Measurements from ENCODE around the gene SCYL2. TPM values are rescaled to one million over a fixed set of nuclear protein-coding genes. Genes with fewer than 3 reads are reported as not detected.
"Not testable (repeated sequence)": the region's sequence is repeated elsewhere in the genome, so short reads cannot be mapped to it uniquely, and the experiment has no call there.

Gene SCYL2
- 88.5 TPM for total RNA-seq
- polyA plus RNA-seq = 22.2 TPM

- WGBS = under 1% methylated on average over 62 of the region's 62 CpGs
- Histone ChIP-seq H3K4me3 (ENCODE audit: low read depth, low read length) (peak within 1 kb of the TSS; percentile 94), H3K27ac (ENCODE audit: low read depth) (peak within 1 kb of the TSS; percentile 94), H3K36me3 (ENCODE audit: insufficient read depth) (no peaks in the 10 kb centered on the region), H3K4me1 (ENCODE audit: insufficient read depth) (no peaks in the 10 kb centered on the region)
- DNase-seq (ENCODE audit: extremely low spot score) = peak; percentile 95
Observed at GRCh38 chr12:100266835-100267602, at the start of gene SCYL2, which contains the start of gene DEPDC4. Gene SCYL2 (plus strand): TSS chr12:100267177. CDS start chr12:100282971, 15,794 bp downstream. Gene DEPDC4 (minus strand): TSS chr12:100267079. CDS start chr12:100267076, 3 bp downstream.

GRCh38 chr12:100219328-100220109 is 47.5 kb upstream of the SCYL2 start:
- H3K36me3 ChIP-seq (ENCODE audit: insufficient read depth) = peaks cover 6% of the 10 kb centered on the region
- no peak overlapping the region for H3K4me3 ChIP-seq (ENCODE audit: low read depth, low read length)
- 53% methylated on average over 5 of the region's 5 CpGs for WGBS
- H3K4me1 ChIP-seq (ENCODE audit: insufficient read depth) = no peaks in the 10 kb centered on the region
- no peak for DNase-seq (ENCODE audit: extremely low spot score)
- no peak overlapping the region for H3K27ac ChIP-seq (ENCODE audit: low read depth)

- no peak for DNase-seq (ENCODE audit: extremely low spot score)
- H3K27ac ChIP-seq (ENCODE audit: low read depth) = no peak overlapping the region
- peaks cover 5% of the 10 kb centered on the region for H3K36me3 ChIP-seq (ENCODE audit: insufficient read depth)
- H3K4me3 ChIP-seq (ENCODE audit: low read depth, low read length) = no peak overlapping the region
- no peaks in the 10 kb centered on the region for H3K4me1 ChIP-seq (ENCODE audit: insufficient read depth)
- WGBS = 93% methylated on average over 3 of the region's 3 CpGs
Observed at GRCh38 chr12:100221523-100221922, 45.5 kb upstream of the SCYL2 start.

- 95% methylated on average over 6 of the region's 6 CpGs for WGBS
- not testable (repeated sequence) for H3K4me3 ChIP-seq (ENCODE audit: low read depth, low read length); H3K4me1 ChIP-seq (ENCODE audit: insufficient read depth); H3K36me3 ChIP-seq (ENCODE audit: insufficient read depth); H3K27ac ChIP-seq (ENCODE audit: low read depth); DNase-seq (ENCODE audit: extremely low spot score)
Observed at GRCh38 chr12:100222173-100222572, 44.8 kb upstream of the SCYL2 start.

- Histone ChIP-seq H3K4me3 (ENCODE audit: low read depth, low read length) (no peak overlapping the region), H3K27ac (ENCODE audit: low read depth) (no peak overlapping the region), H3K36me3 (ENCODE audit: insufficient read depth) (peaks cover 4% of the 10 kb centered on the region), H3K4me1 (ENCODE audit: insufficient read depth) (no peaks in the 10 kb centered on the region)
- no peak for DNase-seq (ENCODE audit: extremely low spot score)
Observed at GRCh38 chr12:100225491-100225890, 41.5 kb upstream of the SCYL2 start.

- H3K27ac ChIP-seq (ENCODE audit: low read depth) = no peak overlapping the region
- H3K4me3 ChIP-seq (ENCODE audit: low read depth, low read length) = no peak overlapping the region
- no peak for DNase-seq (ENCODE audit: extremely low spot score)
- 94% methylated on average over 5 of the region's 5 CpGs for WGBS
- H3K4me1 ChIP-seq (ENCODE audit: insufficient read depth) = no peaks in the 10 kb centered on the region
- peaks cover 1% of the 10 kb centered on the region for H3K36me3 ChIP-seq (ENCODE audit: insufficient read depth)
Observed at GRCh38 chr12:100229036-100229635, 37.8 kb upstream of the SCYL2 start.

- Histone ChIP-seq H3K4me3 (ENCODE audit: low read depth, low read length) (no peak overlapping the region), H3K36me3 (ENCODE audit: insufficient read depth) (no peaks in the 10 kb centered on the region), H3K27ac (ENCODE audit: low read depth) (no peak overlapping the region), H3K4me1 (ENCODE audit: insufficient read depth) (no peaks in the 10 kb centered on the region)
- WGBS = 83% methylated on average over 4 of the region's 4 CpGs
- peak; percentile 10 for DNase-seq (ENCODE audit: extremely low spot score)
Observed at GRCh38 chr12:100229876-100230275, 37.1 kb upstream of the SCYL2 start.

- H3K4me3 ChIP-seq (ENCODE audit: low read depth, low read length); DNase-seq (ENCODE audit: extremely low spot score); H3K27ac ChIP-seq (ENCODE audit: low read depth); H3K36me3 ChIP-seq (ENCODE audit: insufficient read depth); H3K4me1 ChIP-seq (ENCODE audit: insufficient read depth): not testable (repeated sequence)
- WGBS = 86% methylated on average over 3 of the region's 3 CpGs
Observed at GRCh38 chr12:100231873-100232272, 35.1 kb upstream of the SCYL2 start.

GRCh38 chr12:100234166-100234565 is 32.8 kb upstream of the SCYL2 start:
- no peak overlapping the region for H3K4me3 ChIP-seq (ENCODE audit: low read depth, low read length)
- no peak for DNase-seq (ENCODE audit: extremely low spot score)
- WGBS = 29% methylated on average over 3 of the region's 3 CpGs
- H3K4me1 ChIP-seq (ENCODE audit: insufficient read depth) = no peaks in the 10 kb centered on the region
- no peaks in the 10 kb centered on the region for H3K36me3 ChIP-seq (ENCODE audit: insufficient read depth)
- H3K27ac ChIP-seq (ENCODE audit: low read depth) = no peak overlapping the region

GRCh38 chr12:100234591-100235304 is 32.2 kb upstream of the SCYL2 start:
- 22% methylated on average over 7 of the region's 7 CpGs for WGBS
- no peak overlapping the region for H3K4me3 ChIP-seq (ENCODE audit: low read depth, low read length)
- no peaks in the 10 kb centered on the region for H3K4me1 ChIP-seq (ENCODE audit: insufficient read depth)
- H3K36me3 ChIP-seq (ENCODE audit: insufficient read depth) = no peaks in the 10 kb centered on the region
- no peak overlapping the region for H3K27ac ChIP-seq (ENCODE audit: low read depth)
- DNase-seq (ENCODE audit: extremely low spot score) = peak; percentile 7

GRCh38 chr12:100238801-100239200 is 28.2 kb upstream of the SCYL2 start:
- Histone ChIP-seq H3K4me1 (ENCODE audit: insufficient read depth) (no peaks in the 10 kb centered on the region), H3K4me3 (ENCODE audit: low read depth, low read length) (no peak overlapping the region), H3K27ac (ENCODE audit: low read depth) (no peak overlapping the region), H3K36me3 (ENCODE audit: insufficient read depth) (no peaks in the 10 kb centered on the region)
- DNase-seq (ENCODE audit: extremely low spot score) = no peak
- over 99% methylated on average over 3 of the region's 3 CpGs for WGBS

- Histone ChIP-seq H3K27ac (ENCODE audit: low read depth) (no peak overlapping the region), H3K4me3 (ENCODE audit: low read depth, low read length) (no peak overlapping the region), H3K36me3 (ENCODE audit: insufficient read depth) (no peaks in the 10 kb centered on the region), H3K4me1 (ENCODE audit: insufficient read depth) (no peaks in the 10 kb centered on the region)
- no peak for DNase-seq (ENCODE audit: extremely low spot score)
- 100% methylated on average over 1 of the region's 1 CpG for WGBS
Observed at GRCh38 chr12:100239589-100239988, 27.4 kb upstream of the SCYL2 start.

GRCh38 chr12:100243137-100243536 is 23.8 kb upstream of the SCYL2 start:
- Histone ChIP-seq H3K27ac (ENCODE audit: low read depth) (no peak overlapping the region), H3K4me3 (ENCODE audit: low read depth, low read length) (no peak overlapping the region), H3K4me1 (ENCODE audit: insufficient read depth) (no peaks in the 10 kb centered on the region), H3K36me3 (ENCODE audit: insufficient read depth) (no peaks in the 10 kb centered on the region)
- no peak for DNase-seq (ENCODE audit: extremely low spot score)
- 76% methylated on average over 5 of the region's 5 CpGs for WGBS

Data from urinary bladder (tissue), 4 donors.